ENCODE measurements around the gene SORT1.

- no peak for TF ChIP-seq CTCF (IDR thresholded peaks at IDR 0.05)
- TF ChIP-seq EP300 (IDR thresholded peaks at IDR 0.05): no peak
Measured at GRCh38 chr1:109354929-109355328, 42.8 kb downstream of the SORT1 start.
